Hematopoietic multipotent progenitor cell treated with erythropoietin and hydrocortisone succinate and interleukin-3 and kit ligand, for 17 days (in vitro differentiated cells): ENCODE measurements around the gene GOLPH3.

ENCODE experiments used
- DNase-seq: peaks from one replicate; pipeline ENCODE4 v3.0.0-alpha.2; 2015; ENCODE audit warnings: low spot score

GOLPH3 gene

GRCh38 chr5:32170303-32171151 is 3.6 kb downstream of the GOLPH3 start:
- DNase-seq: peak; percentile 41

GRCh38 chr5:32168460-32169033 is 5.6 kb downstream of the GOLPH3 start:
- no peak for DNase-seq

- DNase-seq: no peak
Observed at GRCh38 chr5:32165597-32165996, 8.5 kb downstream of the GOLPH3 start.

- no peak for DNase-seq
Observed at GRCh38 chr5:32163785-32164184, 10.3 kb downstream of the GOLPH3 start.

- DNase-seq: no peak
Observed at GRCh38 chr5:32163053-32163452, 11.1 kb downstream of the GOLPH3 start.

GRCh38 chr5:32160228-32160627 is 13.9 kb downstream of the GOLPH3 start:
- DNase-seq: no peak

GRCh38 chr5:32159328-32160072 is 14.6 kb downstream of the GOLPH3 start:
- DNase-seq: no peak

- DNase-seq: no peak
Observed at GRCh38 chr5:32158679-32158975, 15.5 kb downstream of the GOLPH3 start.

GRCh38 chr5:32157078-32157477 is 17.0 kb downstream of the GOLPH3 start:
- DNase-seq: no peak

GRCh38 chr5:32156635-32157034 is 17.5 kb downstream of the GOLPH3 start:
- DNase-seq: no peak

GRCh38 chr5:32155211-32155610 is 18.9 kb downstream of the GOLPH3 start:
- DNase-seq: no peak

- DNase-seq: no peak
Observed at GRCh38 chr5:32153723-32154122, 20.4 kb downstream of the GOLPH3 start.

- DNase-seq: no peak
Observed at GRCh38 chr5:32151198-32151597, 22.9 kb downstream of the GOLPH3 start.

- DNase-seq: no peak
Observed at GRCh38 chr5:32150366-32150765, 23.8 kb downstream of the GOLPH3 start.

- no peak for DNase-seq
Observed at GRCh38 chr5:32147959-32148358, 26.2 kb downstream of the GOLPH3 start.

GRCh38 chr5:32147236-32147635 is 26.9 kb downstream of the GOLPH3 start:
- no peak for DNase-seq

GRCh38 chr5:32145378-32145777 is 28.7 kb downstream of the GOLPH3 start:
- DNase-seq: no peak

GRCh38 chr5:32144378-32145207 is 29.5 kb downstream of the GOLPH3 start:
- DNase-seq: no peak

GRCh38 chr5:32143617-32144377 is 30.3 kb downstream of the GOLPH3 start:
- no peak for DNase-seq

- no peak for DNase-seq
Observed at GRCh38 chr5:32138839-32139493, 35.2 kb downstream of the GOLPH3 start.

- DNase-seq: no peak
Observed at GRCh38 chr5:32136342-32136741, 37.8 kb downstream of the GOLPH3 start.
